HG02938 (cell line): ENCODE results near the gene ZFHX3.
A peak's percentile ranks its signal among the peaks of the same experiment; 100 is the strongest.

Experiments
- ATAC-seq: cut with Tn5 transposase; IDR thresholded peaks from one replicate; pipeline ENCODE4 v1.9.1; 2021; ENCODE audit warnings: mild to moderate bottlenecking, moderate library complexity; ENCODE audit not compliant: unreplicated experiment

Gene ZFHX3

GRCh38 chr16:73068541-73069401 is 20.8 kb upstream of the ZFHX3 start:
- no peak for ATAC-seq

- no peak for ATAC-seq
Observed at GRCh38 chr16:73067671-73068540, 20.0 kb upstream of the ZFHX3 start.

GRCh38 chr16:73066927-73067670 is 19.2 kb upstream of the ZFHX3 start:
- ATAC-seq = no peak

GRCh38 chr16:73066331-73066926 is 18.5 kb upstream of the ZFHX3 start:
- no peak for ATAC-seq

GRCh38 chr16:73065632-73066330 is 17.9 kb upstream of the ZFHX3 start:
- ATAC-seq = no peak

- no peak for ATAC-seq
Observed at GRCh38 chr16:73064994-73065545, 17.1 kb upstream of the ZFHX3 start.

GRCh38 chr16:73064212-73064993 is 16.5 kb upstream of the ZFHX3 start:
- ATAC-seq = no peak

GRCh38 chr16:73063854-73064211 is 15.9 kb upstream of the ZFHX3 start:
- ATAC-seq = no peak

- no peak for ATAC-seq
Observed at GRCh38 chr16:73062743-73063733, 15.1 kb upstream of the ZFHX3 start.

- ATAC-seq = no peak
Observed at GRCh38 chr16:73062001-73062616, 14.2 kb upstream of the ZFHX3 start.

- ATAC-seq = no peak
Observed at GRCh38 chr16:73060892-73061490, 13.1 kb upstream of the ZFHX3 start.

GRCh38 chr16:73059779-73060615 is 12.1 kb upstream of the ZFHX3 start:
- ATAC-seq = no peak

GRCh38 chr16:73058616-73059409 is 10.9 kb upstream of the ZFHX3 start:
- peak; percentile 20 for ATAC-seq

GRCh38 chr16:73058221-73058615 is 10.3 kb upstream of the ZFHX3 start:
- ATAC-seq = peak; percentile 63
